IMR-90 (cell line): ENCODE data around the gene RGS10. TPM values are rescaled to one million over a fixed set of nuclear protein-coding genes. Genes with fewer than 3 reads are reported as not detected.
A peak's percentile ranks its signal among the peaks of the same experiment; 100 is the strongest.

Source experiments
- ATAC-seq: fragments of 200-7000 bp; cut with Tn5 transposase; 2 replicates; pipeline ENCODE4 v1.9.1; 2020; ENCODE audit warnings: low read depth, mild to moderate bottlenecking, moderate library complexity
- BruUV-seq: library from RNA; stranded (reverse); fragments of 400-500 nt; replicated peaks from 2 replicates; lab custom pipeline; 2021; lab: Mats Ljungman, UMichigan
- CTCF ChIA-PET: fragments of 300-600 bp; formaldehyde crosslinking; extraction: SDS; loops from one replicate; lab custom pipeline; 2021; ENCODE audit warnings: antibody characterized with exemption; lab: Yijun Ruan, JAX
- POLR2A ChIA-PET: fragments of 300-600 bp; sonication (Branson Sonifier 250); formaldehyde crosslinking; loops from one replicate; lab custom pipeline; 2022; ENCODE audit warnings: antibody characterized with exemption; ENCODE audit not compliant: unreplicated experiment; lab: Charles Lee
- DNase-seq: peaks from one replicate; pipeline ENCODE4 v3.0.0; 2013
- H2AFZ ChIP-seq: replicated peaks from 2 replicates; pipeline ENCODE3; 2013; ENCODE audit warnings: low read length, mild to moderate bottlenecking; ENCODE audit not compliant: poor library complexity
- H2AK5ac ChIP-seq: 2 replicates; pipeline ENCODE4 v1.6.1; 2013; ENCODE audit warnings: low read depth, low read length, inconsistent platforms
- H2AK9ac ChIP-seq: replicated peaks from 2 replicates; pipeline ENCODE3; 2013; ENCODE audit warnings: mild to moderate bottlenecking, low read depth, low read length, moderate library complexity; ENCODE audit not compliant: poor library complexity
- H2BK120ac ChIP-seq: 2 replicates; pipeline ENCODE4 v1.6.1; 2013; ENCODE audit warnings: low read depth, low read length, inconsistent platforms
- H2BK15ac ChIP-seq: 3 replicates; pipeline ENCODE4 v1.6.1; 2013; ENCODE audit warnings: low read depth, low read length, inconsistent platforms
- H2BK20ac ChIP-seq: 2 replicates; pipeline ENCODE4 v1.6.1; 2013; ENCODE audit warnings: low read depth, mild to moderate bottlenecking, inconsistent platforms, low read length, moderate library complexity
- H2BK5ac ChIP-seq: 2 replicates; pipeline ENCODE4 v1.6.1; 2013; ENCODE audit warnings: mild to moderate bottlenecking, low read depth, low read length, inconsistent platforms; ENCODE audit not compliant: poor library complexity, severe bottlenecking
- H3K14ac ChIP-seq: replicated peaks from 2 replicates; pipeline ENCODE4 v1.6.1; 2013; ENCODE audit warnings: low read depth, low read length, inconsistent platforms
- H3K18ac ChIP-seq: 2 replicates; pipeline ENCODE4 v1.6.1; 2013; ENCODE audit warnings: low read depth, low read length, control low read depth
- H3K23ac ChIP-seq: 2 replicates; pipeline ENCODE4 v1.6.1; 2013; ENCODE audit warnings: low read depth, low read length, inconsistent platforms
- H3K27ac ChIP-seq: 2 replicates; pipeline ENCODE4 v1.5.1; 2013; ENCODE audit warnings: mild to moderate bottlenecking, control low read depth, low read length; ENCODE audit not compliant: insufficient read depth
- H3K27me3 ChIP-seq: 2 replicates; pipeline ENCODE4 v1.6.1; 2013; ENCODE audit warnings: low read length; ENCODE audit not compliant: control insufficient read depth, insufficient read depth
- H3K36me3 ChIP-seq: 2 replicates; pipeline ENCODE4 v1.6.1; 2013; ENCODE audit warnings: low read length, mixed read lengths; ENCODE audit not compliant: control insufficient read depth, insufficient read depth
- H3K4ac ChIP-seq: 2 replicates; pipeline ENCODE4 v1.6.1; 2013; ENCODE audit warnings: low read depth, low read length, inconsistent platforms
- H3K4me1 ChIP-seq: 2 replicates; pipeline ENCODE4 v1.6.1; 2013; ENCODE audit warnings: low read length, mixed read lengths; ENCODE audit not compliant: control insufficient read depth, insufficient read depth
- H3K4me2 ChIP-seq: 2 replicates; pipeline ENCODE4 v1.6.1; 2013; ENCODE audit warnings: low read depth, mild to moderate bottlenecking, control low read depth, low read length, moderate library complexity
- H3K4me3 ChIP-seq: 2 replicates; pipeline ENCODE4 v1.5.1; 2013; ENCODE audit warnings: low read depth, mild to moderate bottlenecking, control low read depth, low read length, moderate library complexity; ENCODE audit not compliant: insufficient read depth
- H3K56ac ChIP-seq: 2 replicates; pipeline ENCODE4 v1.6.1; 2013; ENCODE audit warnings: low read length, inconsistent platforms; ENCODE audit not compliant: insufficient read depth; ENCODE audit errors: extremely low read depth
- H3K79me1 ChIP-seq, 2 experiments: 2 replicates each; pipeline ENCODE4 v1.6.1; 2013; ENCODE audit warnings: low read length in 2 of 2, inconsistent platforms in 1 of 2, low read depth in 1 of 2
- H3K9ac ChIP-seq: 2 replicates; pipeline ENCODE4 v1.6.1; 2013; ENCODE audit warnings: low read depth, low read length, control low read depth
- H3K9me1 ChIP-seq: 2 replicates; pipeline ENCODE4 v1.6.1; 2013; ENCODE audit warnings: low read length, inconsistent platforms; ENCODE audit not compliant: insufficient read depth
- H3K9me3 ChIP-seq: 2 replicates; pipeline ENCODE4 v1.6.1; 2013; ENCODE audit warnings: low read length; ENCODE audit not compliant: control insufficient read depth, insufficient read depth
- H4K20me1 ChIP-seq: 2 replicates; pipeline ENCODE4 v1.6.1; 2013; ENCODE audit warnings: low read length, inconsistent platforms; ENCODE audit not compliant: insufficient read depth
- H4K5ac ChIP-seq: 2 replicates; pipeline ENCODE4 v1.6.1; 2013; ENCODE audit warnings: mild to moderate bottlenecking, low read depth, low read length, control low read depth
- H4K8ac ChIP-seq, 2 experiments: 2 replicates each; pipeline ENCODE4 v1.6.1; 2013; ENCODE audit warnings: low read depth in 2 of 2, low read length in 2 of 2, control low read depth in 1 of 2, inconsistent platforms in 1 of 2
- H4K91ac ChIP-seq: 2 replicates; pipeline ENCODE4 v1.6.1; 2013; ENCODE audit warnings: low read depth, low read length, inconsistent platforms; ENCODE audit not compliant: insufficient read depth
- CHD1 ChIP-seq: IDR thresholded peaks from 2 replicates; pipeline ENCODE4 v1.6.1; 2012; ENCODE audit warnings: low read depth, low read length, improper control_type of control experiment
- FOS ChIP-seq: fragments of 150-350 bp; IDR thresholded peaks from 2 replicates; pipeline ENCODE4 v1.6.1; 2016; ENCODE audit warnings: low read depth, low read length
- MAFK ChIP-seq: IDR thresholded peaks from 2 replicates; pipeline ENCODE4 v1.6.1; 2012; ENCODE audit warnings: low read depth, low read length, improper control_type of control experiment
- MAZ ChIP-seq: IDR thresholded peaks from 2 replicates; pipeline ENCODE4 v1.6.1; 2012; ENCODE audit warnings: low read depth, mild to moderate bottlenecking, low read length, improper control_type of control experiment, moderate library complexity, borderline replicate concordance
- MXI1 ChIP-seq: IDR thresholded peaks from 2 replicates; pipeline ENCODE4 v1.6.1; 2012; ENCODE audit warnings: low read depth, mild to moderate bottlenecking, low read length, moderate library complexity, borderline replicate concordance
- RAD21 ChIP-seq: IDR thresholded peaks from 2 replicates; pipeline ENCODE4 v1.6.1; 2012; ENCODE audit warnings: low read length, improper control_type of control experiment
- SMC3 ChIP-seq: fragments of 150-350 bp; IDR thresholded peaks from 2 replicates; pipeline ENCODE4 v1.6.1; 2016; ENCODE audit warnings: low read depth, mild to moderate bottlenecking, antibody characterized with exemption, low read length, moderate library complexity
- WGBS, 2 experiments: methylation state at CpG; one replicate each; pipeline versions ENCODE4 v1.1.5 to v1.1.7; 2013; ENCODE audit warnings: missing lambda C conversion rate in 2 of 2; ENCODE audit not compliant: insufficient read length in 1 of 2; ENCODE audit errors: extremely low coverage in 2 of 2; 5-methylcytosine and 5-hydroxymethylcytosine counted together
- dilution Hi-C: fragments of 300-500 bp; cut with HindIII; formaldehyde crosslinking; loops from one replicate; pipeline ENCODE4 v1.14.3; 2018; ENCODE audit warnings: low sequenced_read_pairs; ENCODE audit not compliant: unreplicated experiment
- in situ Hi-C: fragments of 300-500 bp; cut with MboI; formaldehyde crosslinking; loops from 3 replicates; pipeline ENCODE4 v1.14.3; 2019; ENCODE audit warnings: low sequenced_read_pairs, inconsistent platforms, mixed read lengths
- intact Hi-C: fragments of 100-400 bp; cut with micrococcal nuclease; formaldehyde crosslinking; loops from 2 replicates; pipeline ENCODE4 v1.10.0; 2022
- polyA plus RNA-seq, 3 experiments: library from polyadenylated mRNA; depleted of rRNA; stranded (reverse); fragments of >200 nt; gene quantifications; 2 replicates each; pipeline ENCODE4 v1.2.3, GENCODE V29; 2012; ENCODE audit warnings: low replicate concordance in 1 of 3
- total RNA-seq: library from RNA; depleted of rRNA; stranded (reverse); fragments of >200 nt; gene quantifications from 2 replicates; pipeline ENCODE4 v1.2.3, GENCODE V29; 2012
- TF ChIP-seq, protein P1 (sequence below): fragments of 150-350 bp; IDR thresholded peaks from 2 replicates; pipeline ENCODE4 v1.6.1; 2017; ENCODE audit warnings: mild to moderate bottlenecking, antibody characterized with exemption, low read length, low read depth

Gene RGS10
- total and polyA plus RNA-seq, 2 of the 4 experiments (the other 2 are of a cell fraction), result 35.3 to 89.7 TPM

DNA sequence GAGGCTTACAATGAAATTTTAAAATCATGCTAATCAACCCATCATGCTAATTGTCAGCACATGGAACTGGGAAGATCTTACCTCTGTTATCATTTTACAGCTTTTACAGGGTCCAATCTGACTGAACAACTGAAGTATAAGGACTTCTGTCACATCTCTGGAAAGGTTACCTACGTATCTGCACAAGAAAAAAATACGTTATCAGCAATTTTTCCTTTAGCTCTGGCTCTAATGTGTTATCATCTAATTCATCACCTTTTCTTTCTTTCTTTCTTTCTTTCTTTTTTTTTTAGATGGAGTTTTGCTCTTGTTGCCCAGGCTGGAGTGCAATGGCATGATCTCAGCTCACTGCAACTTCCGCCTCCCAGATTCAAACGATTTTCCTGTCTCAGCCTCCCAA lies 45.6 kb upstream of the RGS10 start:
- Histone ChIP-seq H3K9ac (no peak overlapping the region), H2BK20ac (no peak overlapping the region), H3K4me3 (no peak overlapping the region), H4K5ac (no peak overlapping the region), H2BK15ac (no peak overlapping the region), H3K79me1 (peaks cover 15 to 40% of the 10 kb centered on the region in 2 experiments; a peak in 3 of 4 replicates), H3K4ac (no peak overlapping the region), H3K14ac (no peak overlapping the region), H3K18ac (no peak overlapping the region), H3K23ac (no peak overlapping the region), H3K56ac (no peak overlapping the region), H3K4me2 (no peak overlapping the region), H2AFZ (no peak overlapping the region), H3K36me3 (peaks cover 20% of the 10 kb centered on the region), H2AK9ac (no peak overlapping the region), H2BK120ac (no peak overlapping the region), H2AK5ac (no peak overlapping the region), H3K9me1 (peaks cover 4% of the 10 kb centered on the region), H2BK5ac (no peak overlapping the region), H3K27me3 (no peaks in the 10 kb centered on the region), H3K27ac (no peak overlapping the region), H3K4me1 (no peaks in the 10 kb centered on the region; the same call in 1 of the 2 replicates), H4K20me1 (peaks cover 65% of the 10 kb centered on the region), H4K8ac (no peak overlapping the region), H4K91ac (no peak overlapping the region), H3K9me3 (no peaks in the 10 kb centered on the region)
- ATAC-seq, result no peak
- no peak for TF ChIP-seq CHD1
- no peak for TF ChIP-seq MXI1
- peak; percentile 51 for TF ChIP-seq MAFK
- TF ChIP-seq MAZ, result no peak
- TF ChIP-seq, protein P1, sequence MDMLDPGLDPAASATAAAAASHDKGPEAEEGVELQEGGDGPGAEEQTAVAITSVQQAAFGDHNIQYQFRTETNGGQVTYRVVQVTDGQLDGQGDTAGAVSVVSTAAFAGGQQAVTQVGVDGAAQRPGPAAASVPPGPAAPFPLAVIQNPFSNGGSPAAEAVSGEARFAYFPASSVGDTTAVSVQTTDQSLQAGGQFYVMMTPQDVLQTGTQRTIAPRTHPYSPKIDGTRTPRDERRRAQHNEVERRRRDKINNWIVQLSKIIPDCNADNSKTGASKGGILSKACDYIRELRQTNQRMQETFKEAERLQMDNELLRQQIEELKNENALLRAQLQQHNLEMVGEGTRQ, result no peak
- TF ChIP-seq FOS, result no peak
- no peak for TF ChIP-seq SMC3
- no peak for TF ChIP-seq RAD21
- WGBS, 2 experiments, result no CpG with 5 or more reads among the region's 4 CpGs
- intact Hi-C loops (no loop called here), dilution Hi-C loops (no loop called here), in situ Hi-C loops (no loop called here)
- ChIA-PET POLR2A (interaction anchor here (0.6 kb wide), 1 partner anchor 22 kb away, joined by 4 read pairs; no protein-coding TSS in a partner anchor), CTCF (interaction anchor here (0.5 to 0.6 kb wide), 2 partner anchors 11 to 370 kb away, joined by 4 to 6 read pairs; no protein-coding TSS in a partner anchor)
- no peak for DNase-seq
- BruUV-seq, result no TSS peak
